Epithelial cell of esophagus (primary cell): ENCODE data around the gene IBSP.

Experiments
- DNase-seq: peaks from one replicate; pipeline ENCODE4 v3.0.0; 2010; ENCODE audit warnings: low read depth
- H3K4me3 ChIP-seq: 2 replicates; pipeline ENCODE4 v1.5.1; 2011; ENCODE audit warnings: mild to moderate bottlenecking, low read length, control low read depth
- CTCF ChIP-seq: IDR thresholded peaks from 2 replicates; pipeline ENCODE4 v1.5.1; 2011; ENCODE audit warnings: low read depth, mild to moderate bottlenecking, low read length, control low read depth, inconsistent platforms; ENCODE audit not compliant: insufficient read depth; ENCODE audit errors: missing control alignments

Gene IBSP

GRCh38 chr4:87811977-87812376 lies 12.6 kb downstream of the IBSP start:
- no peak for DNase-seq
- no peak for TF ChIP-seq CTCF
- H3K4me3 ChIP-seq: no peak overlapping the region

- TF ChIP-seq CTCF: no peak
- H3K4me3 ChIP-seq: no peak overlapping the region
- DNase-seq: peak; percentile 95
These were observed 20.0 kb downstream of the IBSP start for GRCh38 chr4:87819281-87819919.

- H3K4me3 ChIP-seq: no peak overlapping the region
- DNase-seq: peak; percentile 14
- TF ChIP-seq CTCF: no peak
These were observed 23.8 kb downstream of the IBSP start for GRCh38 chr4:87823200-87823599.

GRCh38 chr4:87823724-87824123 lies 24.4 kb downstream of the IBSP start:
- TF ChIP-seq CTCF: no peak
- no peak for DNase-seq
- no peak overlapping the region for H3K4me3 ChIP-seq

GRCh38 chr4:87824352-87824751 lies 25.0 kb downstream of the IBSP start:
- no peak for TF ChIP-seq CTCF
- H3K4me3 ChIP-seq: no peak overlapping the region
- peak; percentile 33 for DNase-seq

GRCh38 chr4:87832669-87833068 lies 33.3 kb downstream of the IBSP start, which contains the start of gene MEPE:
MEPE (plus strand) TSS chr4:87832969; CDS start chr4:87834715, 1,746 bp downstream.
- DNase-seq: no peak
- TF ChIP-seq CTCF: no peak
- H3K4me3 ChIP-seq: no peak within 1 kb of the TSS

GRCh38 chr4:87834401-87834800 lies 35.0 kb downstream of the IBSP start:
- no peak for DNase-seq
- no peak for TF ChIP-seq CTCF
- H3K4me3 ChIP-seq: no peak overlapping the region
